ENCODE data around the gene PSPN.
"Not testable (repeated sequence)": the region's sequence is repeated elsewhere in the genome, so short reads cannot be mapped to it uniquely, and the experiment has no call there.

The PSPN gene

DNA sequence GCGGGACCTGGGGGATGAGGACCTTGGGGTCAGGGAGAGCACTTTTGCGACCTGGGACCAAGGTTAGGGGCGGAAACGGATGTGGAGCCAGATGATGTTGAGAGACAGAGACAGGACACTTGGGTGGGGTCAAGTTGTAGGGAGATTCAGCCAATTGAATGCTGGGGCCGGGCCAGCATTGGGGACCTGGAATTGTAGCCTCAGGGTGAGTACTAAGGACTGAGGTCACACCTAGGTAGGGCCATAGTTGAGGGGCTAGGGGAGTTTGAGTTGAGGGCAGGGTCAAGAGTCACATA is 2.0 kb downstream of the PSPN start:
- in situ Hi-C loops (cut with MboI; ENCODE audit: low sequenced_read_pairs), result no loop called here

GRCh38 chr19:6373096-6373812 is 2.5 kb downstream of the PSPN start:
- in situ Hi-C loops (cut with MboI; ENCODE audit: low sequenced_read_pairs), result no loop called here

DNA sequence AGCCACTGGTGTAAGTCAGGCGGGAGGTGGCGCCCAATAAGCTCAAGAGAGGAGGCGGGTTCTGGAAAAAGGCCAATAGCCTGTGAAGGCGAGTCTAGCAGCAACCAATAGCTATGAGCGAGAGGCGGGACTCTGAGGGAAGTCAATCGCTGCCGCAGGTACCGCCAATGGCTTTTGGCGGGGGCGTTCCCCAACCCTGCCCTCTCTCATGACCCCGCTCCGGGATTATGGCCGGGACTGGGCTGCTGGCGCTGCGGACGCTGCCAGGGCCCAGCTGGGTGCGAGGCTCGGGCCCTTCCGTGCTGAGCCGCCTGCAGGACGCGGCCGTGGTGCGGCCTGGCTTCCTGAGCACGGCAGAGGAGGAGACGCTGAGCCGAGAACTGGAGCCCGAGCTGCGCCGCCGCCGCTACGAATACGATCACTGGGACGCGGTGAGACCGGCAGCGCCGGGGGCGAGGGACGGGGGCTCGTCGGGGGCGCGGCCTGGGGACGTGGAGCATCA is 3.1 kb downstream of the PSPN start, which contains the start of gene ALKBH7:
Gene ALKBH7, plus strand, starts transcription at position 201 of the 502 bp plus-strand sequence. Its CDS starts 27 bp downstream, at position 228.
- in situ Hi-C loops (cut with MboI; ENCODE audit: low sequenced_read_pairs), result no loop called here

GRCh38 chr19:6364353-6364752 is 11.4 kb downstream of the PSPN start:
- in situ Hi-C loops (cut with MboI; ENCODE audit: low sequenced_read_pairs), result no loop called here

DNA sequence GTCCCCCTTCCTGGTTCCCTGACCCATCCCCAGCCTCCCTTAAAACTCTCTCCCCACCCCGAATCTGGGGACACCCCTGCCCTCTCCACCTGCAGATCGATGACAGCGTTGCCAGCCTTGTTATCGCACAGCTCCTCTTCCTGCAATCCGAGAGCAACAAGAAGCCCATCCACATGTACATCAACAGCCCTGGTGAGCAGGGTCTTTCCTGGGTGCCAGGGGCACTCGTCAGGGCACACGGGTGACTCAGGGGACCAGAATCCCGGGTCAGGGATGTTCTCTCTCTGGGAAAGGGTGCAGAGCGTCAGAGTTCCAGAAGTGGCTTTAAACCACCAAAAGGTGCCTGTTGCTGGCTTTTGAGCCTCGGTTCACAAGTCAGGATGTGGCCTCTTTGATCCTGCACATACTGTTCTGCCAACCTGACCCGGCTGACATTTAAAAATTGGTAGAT is 13.4 kb downstream of the PSPN start:
- in situ Hi-C loops (cut with MboI; ENCODE audit: low sequenced_read_pairs), result no loop called here

GRCh38 chr19:6362027-6362350 is 13.7 kb downstream of the PSPN start:
- in situ Hi-C loops (cut with MboI; ENCODE audit: low sequenced_read_pairs), result no loop called here

- in situ Hi-C loops (cut with MboI; ENCODE audit: low sequenced_read_pairs), result not testable (repeated sequence)
Observed at GRCh38 chr19:6360857-6361216, 14.9 kb downstream of the PSPN start.

DNA sequence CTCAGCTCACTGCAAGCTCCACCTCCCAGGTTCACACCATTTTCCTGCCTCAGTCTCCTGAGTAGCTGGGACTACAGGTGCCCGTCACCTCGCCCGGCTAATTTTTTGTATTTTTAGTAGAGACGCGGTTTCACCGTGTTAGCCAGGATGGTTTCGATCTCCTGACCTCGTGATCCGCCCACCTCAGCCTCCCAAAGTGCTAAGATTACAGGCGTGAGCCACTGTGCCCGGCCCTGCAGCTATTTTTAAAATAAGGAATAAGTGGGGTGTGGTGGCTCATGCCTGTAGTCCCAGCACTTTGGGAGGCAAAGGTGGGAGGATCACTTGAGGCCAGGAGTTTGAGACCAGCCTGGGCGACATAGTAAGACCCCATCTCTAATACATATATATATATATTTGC is 15.3 kb downstream of the PSPN start:
- in situ Hi-C loops (cut with MboI; ENCODE audit: low sequenced_read_pairs), result not testable (repeated sequence)

- in situ Hi-C loops (cut with MboI; ENCODE audit: low sequenced_read_pairs), result no loop called here
Observed at GRCh38 chr19:6359568-6360341, 16.0 kb downstream of the PSPN start.

GRCh38 chr19:6358003-6358402 is 17.7 kb downstream of the PSPN start:
- in situ Hi-C loops (cut with MboI; ENCODE audit: low sequenced_read_pairs), result no loop called here

DNA sequence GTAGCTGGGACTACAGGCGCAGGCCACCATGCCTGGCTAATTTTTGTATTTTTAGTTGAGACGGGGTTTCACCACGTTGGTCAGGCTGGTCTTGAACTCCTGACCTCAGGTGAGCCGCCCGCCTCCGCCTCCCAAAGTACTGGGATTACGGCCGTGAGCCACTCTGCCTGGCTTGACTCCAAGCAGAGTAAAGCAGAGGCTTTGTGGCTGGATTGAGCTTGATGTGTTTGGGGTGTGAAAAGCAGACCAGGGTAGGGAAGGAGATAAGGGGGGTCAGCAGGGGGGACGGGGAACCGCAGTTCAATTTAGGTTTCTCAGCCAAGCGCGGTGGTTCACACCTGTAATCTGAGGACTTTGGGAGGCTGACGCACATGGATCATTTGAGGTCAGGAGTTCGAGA is 18.6 kb downstream of the PSPN start:
- in situ Hi-C loops (cut with MboI; ENCODE audit: low sequenced_read_pairs), result no loop called here

- in situ Hi-C loops (cut with MboI; ENCODE audit: low sequenced_read_pairs), result not testable (repeated sequence)
Observed at GRCh38 chr19:6355321-6356040, 20.3 kb downstream of the PSPN start.

- in situ Hi-C loops (cut with MboI; ENCODE audit: low sequenced_read_pairs), result no loop called here
Observed at GRCh38 chr19:6354098-6354674, 21.5 kb downstream of the PSPN start.

- in situ Hi-C loops (cut with MboI; ENCODE audit: low sequenced_read_pairs), result no loop called here
Observed at GRCh38 chr19:6352381-6353165, 23.2 kb downstream of the PSPN start.

GRCh38 chr19:6350688-6351087 is 25.0 kb downstream of the PSPN start:
- in situ Hi-C loops (cut with MboI; ENCODE audit: low sequenced_read_pairs), result no loop called here

DNA sequence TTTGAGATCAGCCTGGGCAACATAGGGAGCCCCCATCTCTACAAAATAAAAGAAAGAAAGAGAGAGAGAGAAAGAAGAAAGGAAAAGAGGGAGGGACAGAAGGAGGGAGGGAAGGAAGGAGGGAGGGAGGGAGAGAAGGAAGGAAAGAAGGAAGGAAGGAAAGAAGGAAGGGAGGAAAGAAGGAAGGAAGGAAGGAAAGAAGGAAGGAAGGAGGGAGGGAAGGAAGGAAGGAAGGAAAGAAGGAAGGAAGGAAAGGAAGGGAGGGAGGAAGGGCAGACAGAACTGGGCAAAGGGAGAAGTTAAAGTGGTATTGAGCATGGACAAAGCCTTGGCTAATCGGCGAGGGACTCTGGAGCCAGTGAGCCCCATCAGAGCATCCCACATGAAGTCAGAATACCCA is 26.5 kb downstream of the PSPN start:
- in situ Hi-C loops (cut with MboI; ENCODE audit: low sequenced_read_pairs), result not testable (repeated sequence)

GRCh38 chr19:6343462-6343861 is 32.3 kb downstream of the PSPN start:
- in situ Hi-C loops (cut with MboI; ENCODE audit: low sequenced_read_pairs), result no loop called here

- in situ Hi-C loops (cut with MboI; ENCODE audit: low sequenced_read_pairs), result no loop called here
Observed at GRCh38 chr19:6340493-6341201, 35.1 kb downstream of the PSPN start.

DNA sequence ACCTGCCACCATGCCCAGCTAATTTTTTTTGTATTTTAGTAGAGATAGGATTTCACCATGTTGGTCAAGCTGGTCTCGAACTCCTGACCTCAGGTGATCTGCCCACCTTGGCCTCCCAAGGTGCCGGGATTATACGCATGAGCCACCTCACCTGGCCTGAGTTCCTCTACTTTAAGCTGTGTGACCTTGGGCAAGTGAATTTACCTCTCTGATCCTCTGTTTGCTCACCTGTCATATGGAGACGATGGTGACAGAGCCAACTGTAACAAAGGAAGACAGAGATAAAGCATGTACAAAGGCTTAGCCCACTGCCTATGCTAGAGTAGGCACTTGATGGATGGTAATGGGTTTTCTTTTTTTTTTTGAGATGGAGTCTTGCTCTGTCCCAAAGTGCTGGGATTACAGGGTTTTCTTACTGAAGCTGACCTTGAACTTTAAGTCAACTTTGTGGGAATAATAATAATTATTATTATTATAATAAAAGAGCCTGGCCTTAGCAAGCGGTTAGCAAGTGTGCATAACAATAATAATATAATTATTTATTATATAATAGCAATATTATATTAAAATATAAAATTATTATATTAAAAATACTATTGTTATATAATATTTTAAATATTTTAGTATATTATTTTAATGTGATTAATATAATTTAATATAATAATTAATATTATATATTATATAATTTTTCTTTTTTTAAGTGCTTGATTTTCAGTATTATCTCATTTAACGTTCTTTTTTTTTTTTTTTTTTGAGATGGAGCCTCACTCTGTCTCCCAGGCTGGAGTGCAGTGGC is 41.0 kb downstream of the PSPN start:
- in situ Hi-C loops (cut with MboI; ENCODE audit: low sequenced_read_pairs), result no loop called here

Measured in HL-60/S4 treated with retinoic acid at 250 ng/mL for 4 days and 3 days (cell line).